H9 (cell line): ENCODE data around the gene SIRT6. TPM values are rescaled to one million over a fixed set of nuclear protein-coding genes. Genes with fewer than 3 reads are reported as not detected.

Experiments
- DNase-seq: peaks from one replicate; pipeline ENCODE4 v3.0.0-alpha.2; 2017
- H2AFZ ChIP-seq: one replicate; pipeline ENCODE4 v1.6.1; 2013; ENCODE audit warnings: mild to moderate bottlenecking, low read length, control low read depth, moderate library complexity
- H2AK5ac ChIP-seq: 2 replicates; pipeline ENCODE4 v1.6.1; 2013; ENCODE audit warnings: low read length, control low read depth, mixed read lengths; ENCODE audit not compliant: insufficient read length
- H2BK120ac ChIP-seq: one replicate; pipeline ENCODE4 v1.6.1; 2013; ENCODE audit warnings: low read depth, mild to moderate bottlenecking, low read length, control low read depth, inconsistent platforms; ENCODE audit not compliant: poor library complexity, severe bottlenecking
- H2BK12ac ChIP-seq: 2 replicates; pipeline ENCODE4 v1.6.1; 2013; ENCODE audit warnings: low read length, control low read depth, mixed read lengths, low read depth; ENCODE audit not compliant: insufficient read length
- H2BK15ac ChIP-seq: 2 replicates; pipeline ENCODE4 v1.6.1; 2013; ENCODE audit warnings: low read depth, low read length, control low read depth
- H2BK20ac ChIP-seq: one replicate; pipeline ENCODE4 v1.6.1; 2013; ENCODE audit warnings: low read depth, mild to moderate bottlenecking, low read length, control low read depth, inconsistent platforms; ENCODE audit not compliant: poor library complexity, severe bottlenecking
- H2BK5ac ChIP-seq: 2 replicates; pipeline ENCODE4 v1.6.1; 2013; ENCODE audit warnings: low read length, control low read depth, mixed read lengths; ENCODE audit not compliant: insufficient read length
- H3K14ac ChIP-seq: 2 replicates; pipeline ENCODE4 v1.6.1; 2013; ENCODE audit warnings: low read length, control low read depth; ENCODE audit not compliant: insufficient read depth
- H3K18ac ChIP-seq: 2 replicates; pipeline ENCODE4 v1.6.1; 2013; ENCODE audit warnings: low read depth, mild to moderate bottlenecking, mixed read lengths, low read length, control low read depth; ENCODE audit not compliant: insufficient read length
- H3K23ac ChIP-seq: 2 replicates; pipeline ENCODE4 v1.6.1; 2013; ENCODE audit warnings: low read length, control low read depth, mixed read lengths, low read depth; ENCODE audit not compliant: insufficient read length
- H3K23me2 ChIP-seq: 2 replicates; pipeline ENCODE4 v1.6.1; 2013; ENCODE audit warnings: low read depth, mild to moderate bottlenecking, mixed read lengths, low read length, control low read depth; ENCODE audit not compliant: insufficient read length, poor library complexity, severe bottlenecking
- H3K27ac ChIP-seq: 2 replicates; pipeline ENCODE4 v1.5.1; 2013; ENCODE audit warnings: low read length, control low read depth, mixed read lengths, low read depth; ENCODE audit not compliant: insufficient read length
- H3K27me3 ChIP-seq: 2 replicates; pipeline ENCODE4 v1.6.1; 2013; ENCODE audit warnings: low read length, control low read depth, inconsistent platforms; ENCODE audit not compliant: insufficient read depth
- H3K4ac ChIP-seq: 2 replicates; pipeline ENCODE4 v1.6.1; 2013; ENCODE audit warnings: low read depth, mild to moderate bottlenecking, control low read depth, inconsistent platforms, low read length, moderate library complexity
- H3K4me1 ChIP-seq: 2 replicates; pipeline ENCODE4 v1.6.1; 2013; ENCODE audit warnings: low read length, control low read depth, inconsistent platforms; ENCODE audit not compliant: insufficient read depth
- H3K4me2 ChIP-seq: 2 replicates; pipeline ENCODE4 v1.6.1; 2013; ENCODE audit warnings: low read length, control low read depth, mixed read lengths; ENCODE audit not compliant: insufficient read length, insufficient read depth
- H3K56ac ChIP-seq: 2 replicates; pipeline ENCODE4 v1.6.1; 2013; ENCODE audit warnings: low read depth, mild to moderate bottlenecking, mixed read lengths, low read length, control low read depth; ENCODE audit not compliant: insufficient read length
- H3K79me1 ChIP-seq: 2 replicates; pipeline ENCODE4 v1.6.1; 2013; ENCODE audit warnings: low read depth, mild to moderate bottlenecking, moderate library complexity, low read length, control low read depth, inconsistent platforms; ENCODE audit not compliant: insufficient read depth, poor library complexity, severe bottlenecking
- H3K79me2 ChIP-seq: 2 replicates; pipeline ENCODE4 v1.6.1; 2013; ENCODE audit warnings: low read length, control low read depth, inconsistent platforms; ENCODE audit not compliant: insufficient read depth
- H3K9ac ChIP-seq: 2 replicates; pipeline ENCODE4 v1.6.1; 2013; ENCODE audit warnings: low read length, control low read depth, mixed read lengths; ENCODE audit not compliant: insufficient read length; ENCODE audit errors: extremely low read depth
- H3K9me3 ChIP-seq: one replicate; pipeline ENCODE4 v1.6.1; 2013; ENCODE audit warnings: low read depth, low read length, inconsistent platforms; ENCODE audit not compliant: control insufficient read depth
- H3T11ph ChIP-seq: one replicate; pipeline ENCODE4 v1.6.1; 2013; ENCODE audit warnings: mild to moderate bottlenecking, low read length, control low read depth, inconsistent platforms
- H4K20me1 ChIP-seq: one replicate; pipeline ENCODE4 v1.6.1; 2013; ENCODE audit not compliant: control insufficient read depth, insufficient read length, insufficient read depth
- H4K5ac ChIP-seq: 2 replicates; pipeline ENCODE4 v1.6.1; 2013; ENCODE audit warnings: low read depth, mild to moderate bottlenecking, mixed read lengths, low read length, control low read depth; ENCODE audit not compliant: insufficient read length
- H4K8ac ChIP-seq: replicated peaks from 2 replicates; pipeline ENCODE4 v1.6.1; 2013; ENCODE audit warnings: low read length, control low read depth, mixed read lengths, low read depth; ENCODE audit not compliant: insufficient read length
- H4K91ac ChIP-seq: 2 replicates; pipeline ENCODE4 v1.6.1; 2013; ENCODE audit warnings: low read depth, mild to moderate bottlenecking, moderate library complexity, mixed read lengths, low read length, control low read depth; ENCODE audit not compliant: insufficient read length
- H3K27ac Mint-ChIP-seq, 3 experiments: 2 replicates in 2 of 3; 3 replicates in 1 of 3; pipeline ENCODE4 v1.8.0; 2020 to 2021; ENCODE audit warnings: mixed read lengths in 3 of 3, mild to moderate bottlenecking in 1 of 3, moderate library complexity in 1 of 3
- H3K27me3 Mint-ChIP-seq: 2 replicates; pipeline ENCODE4 v1.8.0; 2021; ENCODE audit warnings: low read depth, mild to moderate bottlenecking, moderate library complexity, mixed read lengths
- H3K36me3 Mint-ChIP-seq, 3 experiments: 2 replicates in 2 of 3; 3 replicates in 1 of 3; pipeline ENCODE4 v1.8.0; 2020 to 2021; ENCODE audit warnings: low read depth in 3 of 3, mixed read lengths in 3 of 3; ENCODE audit not compliant: insufficient read depth in 1 of 3
- H3K4me1 Mint-ChIP-seq, 2 experiments: 2 replicates each; pipeline ENCODE4 v1.8.0; 2020; ENCODE audit warnings: mixed read lengths in 2 of 2
- H3K4me3 Mint-ChIP-seq, 2 experiments: 2 replicates in 1 of 2; 3 replicates in 1 of 2; pipeline ENCODE4 v1.8.0; 2020 to 2021; ENCODE audit warnings: mild to moderate bottlenecking in 2 of 2, mixed read lengths in 2 of 2, moderate library complexity in 1 of 2
- H3K9me3 Mint-ChIP-seq, 2 experiments: 2 replicates in 1 of 2; 3 replicates in 1 of 2; pipeline ENCODE4 v1.8.0; 2020; ENCODE audit warnings: mild to moderate bottlenecking in 2 of 2, mixed read lengths in 2 of 2, moderate library complexity in 1 of 2
- WGBS: extraction: QIAGEN DNeasy Blood & Tissue Kit; methylation state at CpG from one replicate; pipeline ENCODE4 v1.1.7; 2013; ENCODE audit warnings: missing lambda C conversion rate, low lambda C conversion rate, mixed read lengths; ENCODE audit not compliant: insufficient read length; ENCODE audit errors: extremely low coverage; 5-methylcytosine and 5-hydroxymethylcytosine counted together
- total RNA-seq: library from RNA; stranded (reverse); gene quantifications from 2 replicates; pipeline ENCODE4 v1.2.1, GENCODE V29; 2021
- TF ChIP-seq, protein P1 (sequence below): fragments of 200-600 bp; sonication (generic); conservative IDR thresholded peaks from 3 replicates; pipeline ENCODE4 v1.8.0; 2021; ENCODE audit warnings: antibody characterized with exemption, mild to moderate bottlenecking

The SIRT6 gene
- total RNA-seq, 1 experiment from 2014 or later, result 24.9 TPM

GRCh38 chr19:4196009-4196408, 13.6 kb upstream of the SIRT6 start:
- Histone ChIP-seq H3K14ac (no peak overlapping the region), H2AK5ac (no peak overlapping the region), H3K23me2 (no peaks in the 10 kb centered on the region), H3K79me2 (no peaks in the 10 kb centered on the region), H3K27ac (no peak overlapping the region), H2BK12ac (no peak overlapping the region), H2BK120ac (no peak overlapping the region), H4K91ac (no peak overlapping the region), H3K18ac (no peak overlapping the region), H4K20me1 (no peaks in the 10 kb centered on the region), H3K4ac (no peak overlapping the region), H3K9ac (no peak overlapping the region), H2BK5ac (no peak overlapping the region), H2AFZ (no peak overlapping the region), H3K9me3 (no peaks in the 10 kb centered on the region), H4K8ac (no peak overlapping the region), H3K4me2 (no peak overlapping the region), H3K56ac (no peak overlapping the region), H2BK15ac (no peak overlapping the region), H3T11ph (no peak overlapping the region), H4K5ac (no peak overlapping the region), H3K79me1 (no peaks in the 10 kb centered on the region), H3K27me3 (peaks cover 3% of the 10 kb centered on the region; the same call in 1 of the 2 replicates), H3K4me1 (no peaks in the 10 kb centered on the region), H3K23ac (no peak overlapping the region), H2BK20ac (no peak overlapping the region)
- H3K36me3 Mint-ChIP-seq, result no peaks in the 10 kb centered on the region; a peak in 3 of 7 replicates
- peaks cover 73% of the 10 kb centered on the region for H3K27me3 Mint-ChIP-seq
- H3K27ac Mint-ChIP-seq, result no peak overlapping the region
- peaks cover 10 to 24% of the 10 kb centered on the region in 2 experiments for H3K4me1 Mint-ChIP-seq
- no peak overlapping the region for H3K4me3 Mint-ChIP-seq
- DNase-seq, result no peak
- peaks cover 8 to 9% of the 10 kb centered on the region in 2 experiments; a peak in 3 of 5 replicates for H3K9me3 Mint-ChIP-seq
- WGBS, result no CpG with 5 or more reads among the region's 8 CpGs
- TF ChIP-seq, protein P1, sequence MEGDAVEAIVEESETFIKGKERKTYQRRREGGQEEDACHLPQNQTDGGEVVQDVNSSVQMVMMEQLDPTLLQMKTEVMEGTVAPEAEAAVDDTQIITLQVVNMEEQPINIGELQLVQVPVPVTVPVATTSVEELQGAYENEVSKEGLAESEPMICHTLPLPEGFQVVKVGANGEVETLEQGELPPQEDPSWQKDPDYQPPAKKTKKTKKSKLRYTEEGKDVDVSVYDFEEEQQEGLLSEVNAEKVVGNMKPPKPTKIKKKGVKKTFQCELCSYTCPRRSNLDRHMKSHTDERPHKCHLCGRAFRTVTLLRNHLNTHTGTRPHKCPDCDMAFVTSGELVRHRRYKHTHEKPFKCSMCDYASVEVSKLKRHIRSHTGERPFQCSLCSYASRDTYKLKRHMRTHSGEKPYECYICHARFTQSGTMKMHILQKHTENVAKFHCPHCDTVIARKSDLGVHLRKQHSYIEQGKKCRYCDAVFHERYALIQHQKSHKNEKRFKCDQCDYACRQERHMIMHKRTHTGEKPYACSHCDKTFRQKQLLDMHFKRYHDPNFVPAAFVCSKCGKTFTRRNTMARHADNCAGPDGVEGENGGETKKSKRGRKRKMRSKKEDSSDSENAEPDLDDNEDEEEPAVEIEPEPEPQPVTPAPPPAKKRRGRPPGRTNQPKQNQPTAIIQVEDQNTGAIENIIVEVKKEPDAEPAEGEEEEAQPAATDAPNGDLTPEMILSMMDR, result no peak
